ENCODE results near the gene SIRT4.
A peak's percentile ranks its signal among the peaks of the same experiment; 100 is the strongest.

SIRT4 gene

GRCh38 chr12:120346681-120347080 lies 44.6 kb downstream of the SIRT4 start:
- H3K4me3 ChIP-seq (replicated peaks; ENCODE audit: low read depth, low read length) = no peak overlapping the region
- DNase-seq (ENCODE audit: extremely low read depth, low read depth) = no peak
- no peak for TF ChIP-seq CTCF (IDR thresholded peaks at IDR 0.05; ENCODE audit: low read depth, low read length, missing control alignments)

- TF ChIP-seq CTCF (IDR thresholded peaks at IDR 0.05; ENCODE audit: low read depth, low read length, missing control alignments) = no peak
- DNase-seq (ENCODE audit: extremely low read depth, low read depth) = no peak
- no peak overlapping the region for H3K4me3 ChIP-seq (replicated peaks; ENCODE audit: low read depth, low read length)
Measured at GRCh38 chr12:120347766-120348165, 45.6 kb downstream of the SIRT4 start.

GRCh38 chr12:120350576-120351350 lies 48.6 kb downstream of the SIRT4 start:
- no peak for TF ChIP-seq CTCF (IDR thresholded peaks at IDR 0.05; ENCODE audit: low read depth, low read length, missing control alignments)
- no peak overlapping the region for H3K4me3 ChIP-seq (replicated peaks; ENCODE audit: low read depth, low read length)
- no peak for DNase-seq (ENCODE audit: extremely low read depth, low read depth)

- H3K4me3 ChIP-seq (replicated peaks; ENCODE audit: low read depth, low read length) = no peak overlapping the region
- TF ChIP-seq CTCF (IDR thresholded peaks at IDR 0.05; ENCODE audit: low read depth, low read length, missing control alignments) = no peak
- DNase-seq (ENCODE audit: extremely low read depth, low read depth) = peak; percentile 35
Measured at GRCh38 chr12:120352117-120352516, 50.0 kb downstream of the SIRT4 start.

GRCh38 chr12:120353136-120353535 lies 51.0 kb downstream of the SIRT4 start:
- no peak for DNase-seq (ENCODE audit: extremely low read depth, low read depth)
- H3K4me3 ChIP-seq (replicated peaks; ENCODE audit: low read depth, low read length) = no peak overlapping the region
- TF ChIP-seq CTCF (IDR thresholded peaks at IDR 0.05; ENCODE audit: low read depth, low read length, missing control alignments) = no peak

- no peak overlapping the region for H3K4me3 ChIP-seq (replicated peaks; ENCODE audit: low read depth, low read length)
- TF ChIP-seq CTCF (IDR thresholded peaks at IDR 0.05; ENCODE audit: low read depth, low read length, missing control alignments) = no peak
- no peak for DNase-seq (ENCODE audit: extremely low read depth, low read depth)
Measured at GRCh38 chr12:120353556-120354317, 51.6 kb downstream of the SIRT4 start.

All from HFF-Myc (cell line).